Uterus (tissue), 2 donors: ENCODE measurements around the gene NRG3.

Experiments used
- POLR2A ChIP-seq, 2 donors: fragments of 450-650 bp; IDR thresholded peaks; one replicate each; pipeline ENCODE4 v1.6.1; 2016; ENCODE audit warnings: antibody characterized with exemption in 2 of 2, mild to moderate bottlenecking in 1 of 2, moderate library complexity in 1 of 2
- TF ChIP-seq, protein P1 (sequence below), 4 experiments: fragments of 200-600 bp in 2 of 4; fragments of 450-650 bp in 2 of 4; sonication (generic) in 2 of 4; IDR thresholded peaks; one replicate each; pipeline ENCODE4 v1.5.1; 2016 to 2019; ENCODE audit warnings: antibody characterized with exemption in 4 of 4, mild to moderate bottlenecking in 2 of 4, moderate library complexity in 1 of 4

DNA sequence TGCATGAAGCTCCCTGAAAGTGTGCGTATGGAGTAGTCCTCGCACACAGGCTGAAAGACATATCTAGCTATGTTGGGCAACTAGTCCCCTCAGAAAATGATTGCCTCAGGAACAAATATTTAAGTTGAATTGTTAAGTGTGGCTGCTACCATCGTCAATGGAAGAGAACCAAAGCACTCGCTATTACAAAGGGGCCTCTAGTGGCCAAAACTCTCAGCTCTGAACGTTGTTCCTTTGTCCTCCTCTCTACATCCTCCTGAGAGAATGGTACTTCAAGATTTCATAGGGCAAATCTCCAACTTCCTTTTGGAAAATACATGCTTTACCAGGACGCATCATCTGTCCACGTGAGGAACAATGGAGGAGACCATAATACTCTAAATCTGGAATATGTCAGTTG is 209.9 kb downstream of the NRG3 start:
- TF ChIP-seq POLR2A (IDR thresholded peaks at IDR 0.05): no peak
- TF ChIP-seq, protein P1, sequence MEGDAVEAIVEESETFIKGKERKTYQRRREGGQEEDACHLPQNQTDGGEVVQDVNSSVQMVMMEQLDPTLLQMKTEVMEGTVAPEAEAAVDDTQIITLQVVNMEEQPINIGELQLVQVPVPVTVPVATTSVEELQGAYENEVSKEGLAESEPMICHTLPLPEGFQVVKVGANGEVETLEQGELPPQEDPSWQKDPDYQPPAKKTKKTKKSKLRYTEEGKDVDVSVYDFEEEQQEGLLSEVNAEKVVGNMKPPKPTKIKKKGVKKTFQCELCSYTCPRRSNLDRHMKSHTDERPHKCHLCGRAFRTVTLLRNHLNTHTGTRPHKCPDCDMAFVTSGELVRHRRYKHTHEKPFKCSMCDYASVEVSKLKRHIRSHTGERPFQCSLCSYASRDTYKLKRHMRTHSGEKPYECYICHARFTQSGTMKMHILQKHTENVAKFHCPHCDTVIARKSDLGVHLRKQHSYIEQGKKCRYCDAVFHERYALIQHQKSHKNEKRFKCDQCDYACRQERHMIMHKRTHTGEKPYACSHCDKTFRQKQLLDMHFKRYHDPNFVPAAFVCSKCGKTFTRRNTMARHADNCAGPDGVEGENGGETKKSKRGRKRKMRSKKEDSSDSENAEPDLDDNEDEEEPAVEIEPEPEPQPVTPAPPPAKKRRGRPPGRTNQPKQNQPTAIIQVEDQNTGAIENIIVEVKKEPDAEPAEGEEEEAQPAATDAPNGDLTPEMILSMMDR (IDR thresholded peaks at IDR 0.05): no peak
